Measurements from ENCODE around the gene DCDC2. TPM values are rescaled to one million over a fixed set of nuclear protein-coding genes. Genes with fewer than 3 reads are reported as not detected.

Gene DCDC2
- total and polyA plus RNA-seq, 2 donors (not counting 1 experiment from before 2014, with no cell fraction given), result not detected

DNA sequence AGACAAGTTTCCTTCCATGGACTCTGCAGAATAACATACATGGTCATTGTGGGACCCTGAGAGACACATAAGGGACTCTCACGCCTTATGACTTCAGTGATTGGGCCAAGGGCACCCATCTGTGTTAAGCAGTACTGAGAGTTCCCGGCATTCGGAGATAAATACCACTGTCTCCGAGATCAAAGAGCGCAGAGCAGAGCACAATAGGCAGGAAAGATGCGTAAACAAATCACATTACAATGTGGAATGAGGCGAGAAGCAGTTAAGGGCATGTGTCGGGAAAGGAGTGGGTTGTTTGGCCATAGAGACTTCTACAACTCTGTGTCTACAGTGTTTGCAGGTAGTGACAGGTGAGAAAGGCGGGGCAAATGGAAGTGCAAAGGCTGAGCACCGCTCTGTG, 174.3 kb downstream of the DCDC2 start:
- H3K27ac Mint-ChIP-seq, result no peak overlapping the region
- no peak overlapping the region for H2AFZ ChIP-seq (ENCODE audit: insufficient read depth, low read depth, low read length, poor library complexity, severe bottlenecking)
- no peak for ATAC-seq (ENCODE audit: low read depth)

GRCh38 chr6:24157886-24158285, 200.0 kb downstream of the DCDC2 start:
- H3K36me3 ChIP-seq (replicated peaks in 1 of 2; ENCODE audit: control extremely low read depth in 1 of 2, control insufficient read depth in 1 of 2, extremely low read depth in 1 of 2, insufficient read depth in 2 of 2, low read length in 1 of 2), result no peaks in the 10 kb centered on the region
- ATAC-seq (ENCODE audit: low read depth), result no peak
- no peaks in the 10 kb centered on the region for H3K4me1 Mint-ChIP-seq

More for the DNA sequence above, 174.3 kb downstream of the DCDC2 start:
- Histone ChIP-seq H3K4me3 (ENCODE audit: control extremely low read depth in 1 of 5, extremely low read depth in 1 of 5, insufficient read depth in 1 of 5, low read depth in 2 of 5, low read length in 4 of 5) (no peak overlapping the region), H3K27me3 (replicated peaks in 1 of 4; ENCODE audit: control extremely low read depth in 1 of 4, control insufficient read depth in 3 of 4, insufficient read depth in 4 of 4, low read length in 3 of 4) (no peaks in the 10 kb centered on the region), H3K36me3 (replicated peaks in 1 of 2; ENCODE audit: control extremely low read depth in 1 of 2, control insufficient read depth in 1 of 2, extremely low read depth in 1 of 2, insufficient read depth in 2 of 2, low read length in 1 of 2) (no peaks in the 10 kb centered on the region), H3K4me1 (ENCODE audit: control insufficient read depth in 2 of 2, insufficient read depth in 2 of 2, low read length in 2 of 2) (no peaks in the 10 kb centered on the region), H3K79me2 (ENCODE audit: control insufficient read depth, insufficient read depth, low read length) (no peaks in the 10 kb centered on the region), H3K9ac (ENCODE audit: low read length) (no peak overlapping the region), H3K4me2 (replicated peaks; ENCODE audit: low read depth, low read length, poor library complexity, severe bottlenecking) (no peak overlapping the region), H3K9me3 (ENCODE audit: control extremely low read depth in 1 of 3, control insufficient read depth in 2 of 3, insufficient read depth in 1 of 3, low read length in 2 of 3) (no peaks in the 10 kb centered on the region), H4K20me1 (ENCODE audit: control insufficient read depth, insufficient read depth, low read length, poor library complexity, severe bottlenecking) (no peaks in the 10 kb centered on the region), H3K27ac (ENCODE audit: low read length in 2 of 2) (no peak overlapping the region)
- H3K4me1 Mint-ChIP-seq, result no peaks in the 10 kb centered on the region
- ChIA-PET CTCF (no interaction called here), POLR2A (no interaction called here)
- WGBS (ENCODE audit: insufficient coverage), result 96% methylated on average over 9 of the region's 10 CpGs
- H3K27me3 Mint-ChIP-seq, result peaks cover 3% of the 10 kb centered on the region
- intact Hi-C loops (cut with micrococcal nuclease), result no loop called here
- no peak overlapping the region for H3K4me3 Mint-ChIP-seq
- no peak for TF ChIP-seq EZH2 (IDR thresholded peaks at IDR 0.05; ENCODE audit: borderline replicate concordance, insufficient read depth, low read depth, low read length, poor library complexity, severe bottlenecking)
- TF ChIP-seq, protein P1, sequence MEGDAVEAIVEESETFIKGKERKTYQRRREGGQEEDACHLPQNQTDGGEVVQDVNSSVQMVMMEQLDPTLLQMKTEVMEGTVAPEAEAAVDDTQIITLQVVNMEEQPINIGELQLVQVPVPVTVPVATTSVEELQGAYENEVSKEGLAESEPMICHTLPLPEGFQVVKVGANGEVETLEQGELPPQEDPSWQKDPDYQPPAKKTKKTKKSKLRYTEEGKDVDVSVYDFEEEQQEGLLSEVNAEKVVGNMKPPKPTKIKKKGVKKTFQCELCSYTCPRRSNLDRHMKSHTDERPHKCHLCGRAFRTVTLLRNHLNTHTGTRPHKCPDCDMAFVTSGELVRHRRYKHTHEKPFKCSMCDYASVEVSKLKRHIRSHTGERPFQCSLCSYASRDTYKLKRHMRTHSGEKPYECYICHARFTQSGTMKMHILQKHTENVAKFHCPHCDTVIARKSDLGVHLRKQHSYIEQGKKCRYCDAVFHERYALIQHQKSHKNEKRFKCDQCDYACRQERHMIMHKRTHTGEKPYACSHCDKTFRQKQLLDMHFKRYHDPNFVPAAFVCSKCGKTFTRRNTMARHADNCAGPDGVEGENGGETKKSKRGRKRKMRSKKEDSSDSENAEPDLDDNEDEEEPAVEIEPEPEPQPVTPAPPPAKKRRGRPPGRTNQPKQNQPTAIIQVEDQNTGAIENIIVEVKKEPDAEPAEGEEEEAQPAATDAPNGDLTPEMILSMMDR (IDR thresholded peaks at IDR 0.05), result no peak
- no peak for DNase-seq
- H3K9me3 Mint-ChIP-seq (ENCODE audit: insufficient read depth), result no peaks in the 10 kb centered on the region

More at GRCh38 chr6:24157886-24158285, 200.0 kb downstream of the DCDC2 start:
- intact Hi-C loops (cut with micrococcal nuclease), result no loop called here
- no peak overlapping the region for H3K4me2 ChIP-seq (replicated peaks; ENCODE audit: low read depth, low read length, poor library complexity, severe bottlenecking)
- no peak overlapping the region for H3K4me3 ChIP-seq (ENCODE audit: control extremely low read depth in 1 of 5, extremely low read depth in 1 of 5, insufficient read depth in 1 of 5, low read depth in 2 of 5, low read length in 4 of 5)
- WGBS (ENCODE audit: insufficient coverage), result no CpG with 5 or more reads among the region's 1 CpG
- Mint-ChIP-seq H3K9me3 (ENCODE audit: insufficient read depth) (no peaks in the 10 kb centered on the region), H3K4me3 (no peak overlapping the region), H3K27me3 (peaks cover 8% of the 10 kb centered on the region), H3K27ac (no peak overlapping the region)
- H3K4me1 ChIP-seq (ENCODE audit: control insufficient read depth in 2 of 2, insufficient read depth in 2 of 2, low read length in 2 of 2), result no peaks in the 10 kb centered on the region
- no peak overlapping the region for H3K9ac ChIP-seq (ENCODE audit: low read length)
- H3K9me3 ChIP-seq (ENCODE audit: control extremely low read depth in 1 of 3, control insufficient read depth in 2 of 3, insufficient read depth in 1 of 3, low read length in 2 of 3), result peaks cover 0 to 2% (median 0%) of the 10 kb centered on the region in 3 donors
- H3K27me3 ChIP-seq (replicated peaks in 1 of 4; ENCODE audit: control extremely low read depth in 1 of 4, control insufficient read depth in 3 of 4, insufficient read depth in 4 of 4, low read length in 3 of 4), result peaks cover 0 to 3% (median 0%) of the 10 kb centered on the region in 4 experiments
- no peaks in the 10 kb centered on the region for H4K20me1 ChIP-seq (ENCODE audit: control insufficient read depth, insufficient read depth, low read length, poor library complexity, severe bottlenecking)
- no peak overlapping the region for H2AFZ ChIP-seq (ENCODE audit: insufficient read depth, low read depth, low read length, poor library complexity, severe bottlenecking)
- no peak for TF ChIP-seq EZH2 (IDR thresholded peaks at IDR 0.05; ENCODE audit: borderline replicate concordance, insufficient read depth, low read depth, low read length, poor library complexity, severe bottlenecking)
- TF ChIP-seq, protein P1 (IDR thresholded peaks at IDR 0.05), result no peak
- POLR2A ChIA-PET, result no interaction called here
- CTCF ChIA-PET, result no interaction called here
- H3K79me2 ChIP-seq (ENCODE audit: control insufficient read depth, insufficient read depth, low read length), result no peaks in the 10 kb centered on the region
- no peak for DNase-seq
- no peak overlapping the region for H3K27ac ChIP-seq (ENCODE audit: low read length in 2 of 2)
